Stimulated activated effector memory CD8-positive, alpha-beta T cell treated with anti-CD3 and anti-CD28 coated beads, Interleukin-12 subunit alpha, Interleukin-12 subunit beta, amount 100 ng/mL, for 72 hours (primary cell): ENCODE results near the gene LAMA1.
"Not testable (repeated sequence)": the region's sequence is repeated elsewhere in the genome, so short reads cannot be mapped to it uniquely, and the experiment has no call there.

Experiments
- ATAC-seq: fragments of 150-1000 bp; cut with Tn5 transposase; 2 replicates; pipeline ENCODE4 v1.10.0; 2021
- DNase-seq, 2 donors: peaks; one replicate each; pipeline ENCODE4 v3.0.0; 2021 to 2022; ENCODE audit warnings: low spot score in 2 of 2
- H3K27ac Mint-ChIP-seq: one replicate; pipeline ENCODE4 v1.8.0; 2022; ENCODE audit warnings: mild to moderate bottlenecking, mixed read lengths
- H3K36me3 Mint-ChIP-seq: one replicate; pipeline ENCODE4 v1.8.0; 2022; ENCODE audit warnings: mild to moderate bottlenecking, mixed read lengths
- H3K4me1 Mint-ChIP-seq: one replicate; pipeline ENCODE4 v1.8.0; 2022; ENCODE audit warnings: mixed read lengths
- H3K4me3 Mint-ChIP-seq: one replicate; pipeline ENCODE4 v1.8.0; 2022; ENCODE audit warnings: mild to moderate bottlenecking, mixed read lengths
- H3K9me3 Mint-ChIP-seq: one replicate; pipeline ENCODE4 v1.8.0; 2022; ENCODE audit warnings: mixed read lengths

LAMA1 gene

GRCh38 chr18:6941996-6942395 lies 175.6 kb downstream of the LAMA1 start:
- no peak overlapping the region for H3K4me3 Mint-ChIP-seq
- ATAC-seq (no peak), DNase-seq (no peak)

GRCh38 chr18:6940451-6940850 lies 177.1 kb downstream of the LAMA1 start:
- ATAC-seq, result no peak
- H3K27ac Mint-ChIP-seq, result no peak overlapping the region
- H3K4me3 Mint-ChIP-seq, result no peak overlapping the region
- peaks cover 4% of the 10 kb centered on the region for H3K9me3 Mint-ChIP-seq
- H3K4me1 Mint-ChIP-seq, result no peaks in the 10 kb centered on the region
- DNase-seq, result no peak
- H3K36me3 Mint-ChIP-seq, result no peaks in the 10 kb centered on the region

More at GRCh38 chr18:6941996-6942395, 175.6 kb downstream of the LAMA1 start:
- no peak overlapping the region for H3K27ac Mint-ChIP-seq
- H3K4me1 Mint-ChIP-seq, result no peaks in the 10 kb centered on the region
- H3K9me3 Mint-ChIP-seq, result peaks cover 6% of the 10 kb centered on the region
- no peaks in the 10 kb centered on the region for H3K36me3 Mint-ChIP-seq

GRCh38 chr18:6939972-6940371 lies 177.6 kb downstream of the LAMA1 start:
- ATAC-seq, result no peak
- Mint-ChIP-seq H3K4me1 (no peaks in the 10 kb centered on the region), H3K36me3 (no peaks in the 10 kb centered on the region), H3K27ac (no peak overlapping the region), H3K4me3 (no peak overlapping the region), H3K9me3 (peaks cover 4% of the 10 kb centered on the region)
- DNase-seq, result no peak

- H3K9me3 Mint-ChIP-seq, ATAC-seq, DNase-seq, H3K4me3 Mint-ChIP-seq, H3K36me3 Mint-ChIP-seq, H3K4me1 Mint-ChIP-seq, H3K27ac Mint-ChIP-seq: not testable (repeated sequence)
Observed at GRCh38 chr18:6938403-6938802, 179.2 kb downstream of the LAMA1 start.

GRCh38 chr18:6938003-6938402 lies 179.6 kb downstream of the LAMA1 start:
- H3K9me3 Mint-ChIP-seq, result peaks cover 2% of the 10 kb centered on the region
- H3K4me3 Mint-ChIP-seq, result no peak overlapping the region
- ATAC-seq (no peak), DNase-seq (no peak)
- no peak overlapping the region for H3K27ac Mint-ChIP-seq
- no peaks in the 10 kb centered on the region for H3K36me3 Mint-ChIP-seq
- no peaks in the 10 kb centered on the region for H3K4me1 Mint-ChIP-seq

GRCh38 chr18:6934859-6935258 lies 182.7 kb downstream of the LAMA1 start:
- Mint-ChIP-seq H3K4me3 (no peak overlapping the region), H3K9me3 (peaks cover 8% of the 10 kb centered on the region), H3K4me1 (no peaks in the 10 kb centered on the region), H3K27ac (no peak overlapping the region), H3K36me3 (no peaks in the 10 kb centered on the region)
- ATAC-seq (no peak), DNase-seq (no peak)

GRCh38 chr18:6929370-6930102 lies 188.1 kb downstream of the LAMA1 start:
- Mint-ChIP-seq H3K4me3 (no peak overlapping the region), H3K27ac (no peak overlapping the region), H3K36me3 (no peaks in the 10 kb centered on the region), H3K4me1 (no peaks in the 10 kb centered on the region), H3K9me3 (peaks cover 11% of the 10 kb centered on the region)
- DNase-seq, result no peak
- ATAC-seq, result no peak

GRCh38 chr18:6928359-6928758 lies 189.2 kb downstream of the LAMA1 start:
- H3K4me3 Mint-ChIP-seq, result no peak overlapping the region
- peaks cover 13% of the 10 kb centered on the region for H3K9me3 Mint-ChIP-seq
- H3K4me1 Mint-ChIP-seq, result no peaks in the 10 kb centered on the region
- DNase-seq (no peak), ATAC-seq (no peak)
- H3K27ac Mint-ChIP-seq, result no peak overlapping the region
- no peaks in the 10 kb centered on the region for H3K36me3 Mint-ChIP-seq

- Mint-ChIP-seq H3K4me3 (no peak overlapping the region), H3K36me3 (no peaks in the 10 kb centered on the region), H3K27ac (no peak overlapping the region), H3K4me1 (no peaks in the 10 kb centered on the region), H3K9me3 (peaks cover 15% of the 10 kb centered on the region)
- DNase-seq, result no peak
- no peak for ATAC-seq
Observed at GRCh38 chr18:6927153-6927552, 190.4 kb downstream of the LAMA1 start.

GRCh38 chr18:6923220-6923619 lies 194.4 kb downstream of the LAMA1 start:
- peaks cover 7% of the 10 kb centered on the region for H3K36me3 Mint-ChIP-seq
- no peak overlapping the region for H3K27ac Mint-ChIP-seq
- DNase-seq, result no peak
- peaks cover 8% of the 10 kb centered on the region for H3K9me3 Mint-ChIP-seq
- no peak overlapping the region for H3K4me3 Mint-ChIP-seq
- H3K4me1 Mint-ChIP-seq, result no peaks in the 10 kb centered on the region
- ATAC-seq, result no peak

GRCh38 chr18:6921571-6921970 lies 196.0 kb downstream of the LAMA1 start:
- no peak overlapping the region for H3K4me3 Mint-ChIP-seq
- no peaks in the 10 kb centered on the region for H3K4me1 Mint-ChIP-seq
- H3K27ac Mint-ChIP-seq, result no peak overlapping the region
- no peak for ATAC-seq
- H3K9me3 Mint-ChIP-seq, result peaks cover 8% of the 10 kb centered on the region
- H3K36me3 Mint-ChIP-seq, result peaks cover 7% of the 10 kb centered on the region
- no peak for DNase-seq

- ATAC-seq (no peak), DNase-seq (peak in 1 of 2 donors; percentile 50)
- Mint-ChIP-seq H3K4me1 (no peaks in the 10 kb centered on the region), H3K27ac (peak overlapping the region; percentile 73), H3K9me3 (peaks cover 8% of the 10 kb centered on the region), H3K4me3 (no peak overlapping the region), H3K36me3 (peaks cover 7% of the 10 kb centered on the region)
Observed at GRCh38 chr18:6920099-6920955, 197.3 kb downstream of the LAMA1 start.

GRCh38 chr18:6917072-6917471 lies 200.5 kb downstream of the LAMA1 start:
- ATAC-seq (no peak), DNase-seq (no peak)
- Mint-ChIP-seq H3K9me3 (peaks cover 6% of the 10 kb centered on the region), H3K4me3 (no peak overlapping the region), H3K27ac (no peak overlapping the region), H3K36me3 (peaks cover 7% of the 10 kb centered on the region), H3K4me1 (no peaks in the 10 kb centered on the region)

GRCh38 chr18:6901286-6901926 lies 216.2 kb downstream of the LAMA1 start:
- no peak overlapping the region for H3K4me3 Mint-ChIP-seq
- no peak overlapping the region for H3K27ac Mint-ChIP-seq
- H3K4me1 Mint-ChIP-seq, result no peaks in the 10 kb centered on the region
- no peak for DNase-seq
- H3K36me3 Mint-ChIP-seq, result no peaks in the 10 kb centered on the region
- H3K9me3 Mint-ChIP-seq, result peaks cover 17% of the 10 kb centered on the region
- ATAC-seq, result no peak

- H3K4me3 Mint-ChIP-seq, result no peak overlapping the region
- H3K27ac Mint-ChIP-seq, result no peak overlapping the region
- ATAC-seq, result no peak
- no peaks in the 10 kb centered on the region for H3K4me1 Mint-ChIP-seq
- H3K9me3 Mint-ChIP-seq, result peaks cover 6% of the 10 kb centered on the region
- H3K36me3 Mint-ChIP-seq, result no peaks in the 10 kb centered on the region
- DNase-seq, result no peak
Observed at GRCh38 chr18:6891788-6892187, 225.8 kb downstream of the LAMA1 start.
